SH-SY5Y (cell line): ENCODE results near the gene PPP1R1C.

Experiments
- GATA2 ChIP-seq: IDR thresholded peaks from 2 replicates; pipeline ENCODE4 v1.6.1; 2011; ENCODE audit warnings: mild to moderate bottlenecking, low read depth, low read length
- GATA3 ChIP-seq: IDR thresholded peaks from 2 replicates; pipeline ENCODE4 v1.6.1; 2011; ENCODE audit warnings: low read depth, mild to moderate bottlenecking, low read length, moderate library complexity

PPP1R1C gene

GRCh38 chr2:181985632-181986205 is at the start of gene PPP1R1C:
Gene PPP1R1C (plus strand): TSS chr2:181985853. CDS start chr2:181986111, 258 bp downstream.
- TF ChIP-seq GATA3 (no peak), GATA2 (no peak)

- TF ChIP-seq GATA3 (no peak), GATA2 (no peak)
Observed at GRCh38 chr2:181937473-181937872, 48.2 kb upstream of the PPP1R1C start.

GRCh38 chr2:181943411-181944124 is 42.1 kb upstream of the PPP1R1C start:
- TF ChIP-seq GATA3 = no peak

- TF ChIP-seq GATA3 = no peak
- TF ChIP-seq GATA2 = no peak
Observed at GRCh38 chr2:181944164-181944913, 41.3 kb upstream of the PPP1R1C start.

- TF ChIP-seq GATA3 (no peak), GATA2 (no peak)
Observed at GRCh38 chr2:181944914-181945291, 40.8 kb upstream of the PPP1R1C start.

- TF ChIP-seq GATA2 (no peak), GATA3 (no peak)
Observed at GRCh38 chr2:181946444-181947127, 39.1 kb upstream of the PPP1R1C start.

GRCh38 chr2:181947273-181947672 is 38.4 kb upstream of the PPP1R1C start:
- TF ChIP-seq GATA3 (no peak), GATA2 (no peak)

GRCh38 chr2:181948227-181948626 is 37.4 kb upstream of the PPP1R1C start:
- TF ChIP-seq GATA3 = no peak
- no peak for TF ChIP-seq GATA2

GRCh38 chr2:181949047-181949446 is 36.6 kb upstream of the PPP1R1C start:
- no peak for TF ChIP-seq GATA2
- no peak for TF ChIP-seq GATA3

GRCh38 chr2:181952404-181953226 is 33.0 kb upstream of the PPP1R1C start:
- TF ChIP-seq GATA3 = no peak
- no peak for TF ChIP-seq GATA2

GRCh38 chr2:181953881-181954537 is 31.6 kb upstream of the PPP1R1C start:
- no peak for TF ChIP-seq GATA2
- TF ChIP-seq GATA3 = no peak

GRCh38 chr2:181954538-181954883 is 31.1 kb upstream of the PPP1R1C start:
- no peak for TF ChIP-seq GATA2

- no peak for TF ChIP-seq GATA3
- TF ChIP-seq GATA2 = no peak
Observed at GRCh38 chr2:181955010-181955409, 30.6 kb upstream of the PPP1R1C start.

- TF ChIP-seq GATA3 = no peak
- no peak for TF ChIP-seq GATA2
Observed at GRCh38 chr2:181957668-181958067, 28.0 kb upstream of the PPP1R1C start.
